Liver (tissue), 9 donors: ENCODE measurements around the gene NEK7. TPM values are rescaled to one million over a fixed set of nuclear protein-coding genes. Genes with fewer than 3 reads are reported as not detected.

Experiments used
- DNase-seq: peaks from one replicate; pipeline ENCODE4 v3.0.0-alpha.2; 2017; ENCODE audit warnings: low spot score
- H3K27ac ChIP-seq, 2 donors: one replicate each; pipeline ENCODE4 v1.7.0; 2013; ENCODE audit warnings: inconsistent platforms in 2 of 2, low read length in 2 of 2, control low read depth in 1 of 2, low read depth in 1 of 2, mild to moderate bottlenecking in 1 of 2
- H3K27me3 ChIP-seq, 4 donors: one replicate each; pipeline versions ENCODE4 v1.6.1 to v1.7.0; 2013; ENCODE audit warnings: low read length in 3 of 4, inconsistent platforms in 1 of 4, mild to moderate bottlenecking in 1 of 4, moderate library complexity in 1 of 4; ENCODE audit not compliant: control insufficient read depth in 4 of 4, insufficient read depth in 4 of 4
- H3K36me3 ChIP-seq, 4 donors: one replicate each; pipeline versions ENCODE4 v1.6.1 to v1.7.0; 2013; ENCODE audit warnings: low read length in 3 of 4, mild to moderate bottlenecking in 3 of 4, low read depth in 1 of 4, moderate library complexity in 1 of 4; ENCODE audit not compliant: control insufficient read depth in 4 of 4, insufficient read depth in 3 of 4
- H3K4me1 ChIP-seq, 4 donors: one replicate each; pipeline versions ENCODE4 v1.6.1 to v1.7.0; 2013; ENCODE audit warnings: low read length in 3 of 4, mild to moderate bottlenecking in 3 of 4, moderate library complexity in 1 of 4; ENCODE audit not compliant: control insufficient read depth in 4 of 4, insufficient read depth in 4 of 4
- H3K4me3 ChIP-seq, 3 donors: one replicate each; pipeline versions ENCODE4 v1.6.1 to v1.7.0; 2013; ENCODE audit warnings: low read length in 3 of 3, control low read depth in 1 of 3, low read depth in 1 of 3, mild to moderate bottlenecking in 1 of 3
- H3K9ac ChIP-seq, 2 donors: one replicate each; pipeline ENCODE4 v1.7.0; 2013; ENCODE audit warnings: low read length in 2 of 2, mild to moderate bottlenecking in 2 of 2, moderate library complexity in 2 of 2, control low read depth in 1 of 2, low read depth in 1 of 2
- H3K9me3 ChIP-seq, 4 donors: one replicate each; pipeline versions ENCODE4 v1.6.1 to v1.7.0; 2013; ENCODE audit warnings: low read length in 3 of 4; ENCODE audit not compliant: control insufficient read depth in 4 of 4
- ATF3 ChIP-seq: IDR thresholded peaks from 2 replicates; pipeline ENCODE4 v1.6.1; 2016; ENCODE audit warnings: antibody characterized with exemption
- CTCF ChIP-seq: fragments of 150-350 bp; IDR thresholded peaks from 2 replicates; pipeline ENCODE4 v1.5.1; 2017; ENCODE audit warnings: improper control_type of control experiment, low read depth, low read length; ENCODE audit not compliant: missing input control
- EGR1 ChIP-seq, 2 donors: IDR thresholded peaks; 2 replicates each; pipeline ENCODE4 v1.6.1; 2016 to 2018; ENCODE audit warnings: antibody characterized with exemption in 2 of 2, low read depth in 2 of 2
- FOXA1 ChIP-seq: IDR thresholded peaks from 2 replicates; pipeline ENCODE4 v1.6.1; 2016; ENCODE audit warnings: antibody characterized with exemption
- FOXA2 ChIP-seq: IDR thresholded peaks from 2 replicates; pipeline ENCODE4 v1.6.1; 2016; ENCODE audit warnings: antibody characterized with exemption
- GABPA ChIP-seq, 2 donors: IDR thresholded peaks in 1 of 2; conservative IDR thresholded peaks in 1 of 2; 2 replicates each; pipeline ENCODE4 v1.6.1; 2016; ENCODE audit warnings: antibody characterized with exemption in 2 of 2, mild to moderate bottlenecking in 1 of 2, moderate library complexity in 1 of 2
- HNF4A ChIP-seq, 2 donors: conservative IDR thresholded peaks; 2 replicates each; pipeline ENCODE4 v1.6.1; 2016; ENCODE audit warnings: antibody characterized with exemption in 2 of 2, mild to moderate bottlenecking in 2 of 2
- HNF4G ChIP-seq: IDR thresholded peaks from 2 replicates; pipeline ENCODE4 v1.6.1; 2016; ENCODE audit warnings: antibody characterized with exemption
- JUND ChIP-seq, 2 donors: IDR thresholded peaks; 2 replicates each; pipeline ENCODE4 v1.6.1; 2016; ENCODE audit warnings: antibody characterized with exemption in 2 of 2
- MAX ChIP-seq: IDR thresholded peaks from 2 replicates; pipeline ENCODE4 v1.6.1; 2016; ENCODE audit warnings: antibody characterized with exemption
- NR2F2 ChIP-seq: IDR thresholded peaks from 2 replicates; pipeline ENCODE4 v1.6.1; 2016; ENCODE audit warnings: antibody characterized with exemption
- RAD21 ChIP-seq, 2 donors: IDR thresholded peaks; 2 replicates each; pipeline ENCODE4 v1.6.1; 2016; ENCODE audit warnings: antibody characterized with exemption in 2 of 2, mild to moderate bottlenecking in 2 of 2
- REST ChIP-seq: IDR thresholded peaks from 2 replicates; pipeline ENCODE4 v1.6.1; 2016; ENCODE audit warnings: antibody characterized with exemption, mild to moderate bottlenecking
- RXRA ChIP-seq, 2 donors: IDR thresholded peaks; 2 replicates each; pipeline ENCODE4 v1.6.1; 2017 to 2018; ENCODE audit warnings: antibody characterized with exemption in 2 of 2, mild to moderate bottlenecking in 1 of 2
- SP1 ChIP-seq: IDR thresholded peaks from 2 replicates; pipeline ENCODE4 v1.6.1; 2018; ENCODE audit warnings: antibody characterized with exemption, mild to moderate bottlenecking
- TAF1 ChIP-seq: conservative IDR thresholded peaks from 2 replicates; pipeline ENCODE4 v1.6.1; 2016; ENCODE audit warnings: antibody characterized with exemption, mild to moderate bottlenecking
- YY1 ChIP-seq: IDR thresholded peaks from 2 replicates; pipeline ENCODE4 v1.6.1; 2016; ENCODE audit warnings: antibody characterized with exemption, mild to moderate bottlenecking
- ZBTB33 ChIP-seq: IDR thresholded peaks from 2 replicates; pipeline ENCODE4 v1.6.1; 2016; ENCODE audit warnings: antibody characterized with exemption
- WGBS: extraction: QIAGEN DNeasy Blood & Tissue Kit; methylation state at CpG from one replicate; pipeline ENCODE4 v1.1.7; 2013; 5-methylcytosine and 5-hydroxymethylcytosine counted together
- polyA plus RNA-seq, 2 donors: library from polyadenylated mRNA; stranded (reverse) in 1 of 2; unstranded in 1 of 2; fragments of 200-250 nt in 1 of 2; fragments of >200 nt in 1 of 2; fragmentation: Nextera tagmentation in 1 of 2; extraction: Ambion mirVana in 1 of 2; gene quantifications; one replicate each; pipeline versions ENCODE4 v1.2.1 to v1.2.3, GENCODE V29; 2013 to 2015
- total RNA-seq, 2 donors: library from RNA; depleted of rRNA; stranded (reverse); fragments of >200 nt; gene quantifications; one replicate each; pipeline ENCODE4 v1.2.3, GENCODE V29; 2014
- donor health status: healthy.
- donor health status: healthy.
- donor health status: healthy.
- donor health status: healthy.
- donor health status: healthy.

NEK7 gene
- total and polyA plus RNA-seq, 4 donors, result 9.2 to 34.4 (median 20.2) TPM

- Histone ChIP-seq H3K9me3 (no peaks in the 10 kb centered on the region), H3K27me3 (no peaks in the 10 kb centered on the region), H3K27ac (no peak overlapping the region), H3K9ac (no peak overlapping the region), H3K4me3 (no peak overlapping the region), H3K36me3 (no peaks in the 10 kb centered on the region), H3K4me1 (peaks cover 5 to 44% (median 7%) of the 10 kb centered on the region in 4 donors)
- DNase-seq, result no peak
- 67% methylated on average over 5 of the region's 5 CpGs for WGBS
- no peak for TF ChIP-seq HNF4A (conservative IDR thresholded peaks at IDR 0.05)
- no peak for TF ChIP-seq SP1
These were observed 15.1 kb downstream of the NEK7 start for GRCh38 chr1:198171667-198172540.

GRCh38 chr1:198173832-198174231 is 17.0 kb downstream of the NEK7 start:
- no peak overlapping the region for H3K9ac ChIP-seq
- no peak for TF ChIP-seq RXRA (IDR thresholded peaks at IDR 0.05)
- TF ChIP-seq JUND (IDR thresholded peaks at IDR 0.05), result no peak
- no peak for TF ChIP-seq CTCF
- no peak for TF ChIP-seq FOXA2
- TF ChIP-seq RAD21 (IDR thresholded peaks at IDR 0.05), result no peak
- TF ChIP-seq ATF3, result no peak
- no peak for TF ChIP-seq ZBTB33
- no peak for TF ChIP-seq NR2F2
- no peak for TF ChIP-seq REST
- no peak for TF ChIP-seq EGR1 (IDR thresholded peaks at IDR 0.05; ENCODE audit: low read depth in 2 of 2)
- no peak for TF ChIP-seq HNF4G
- TF ChIP-seq SP1, result no peak
- no peak for TF ChIP-seq YY1
- TF ChIP-seq FOXA1, result no peak
- TF ChIP-seq GABPA (IDR thresholded peaks at IDR 0.05 in 1 of 2, conservative IDR thresholded peaks at IDR 0.05 in 1 of 2), result no peak
- no peak for TF ChIP-seq MAX
- no peak for TF ChIP-seq TAF1
- no peak overlapping the region for H3K27ac ChIP-seq
- no peaks in the 10 kb centered on the region for H3K9me3 ChIP-seq
- no peaks in the 10 kb centered on the region for H3K27me3 ChIP-seq
- peaks cover 3 to 40% (median 6%) of the 10 kb centered on the region in 4 donors for H3K4me1 ChIP-seq
- H3K36me3 ChIP-seq, result no peaks in the 10 kb centered on the region
- no peak for DNase-seq
- H3K4me3 ChIP-seq, result no peak overlapping the region
